HEK293 (cell line): ENCODE measurements around the gene DHX40.

Source experiments
- BCL11A ChIP-seq: fragments of 450-650 bp; formaldehyde crosslinking; IDR thresholded peaks from 2 replicates; pipeline ENCODE4 v1.5.1; 2016; ENCODE audit warnings: low read depth, missing biosample characterization, missing genetic modification characterization
- IKZF3 ChIP-seq: fragments of 450-650 bp; IDR thresholded peaks from 2 replicates; pipeline ENCODE4 v1.5.0; 2018; ENCODE audit warnings: missing biosample characterization, mild to moderate bottlenecking, missing genetic modification characterization, moderate library complexity
- KLF16 ChIP-seq: fragments of 450-650 bp; formaldehyde crosslinking; IDR thresholded peaks from 2 replicates; pipeline ENCODE4 v1.5.1; 2017; ENCODE audit warnings: missing biosample characterization, missing genetic modification characterization
- RBAK ChIP-seq: fragments of 450-650 bp; formaldehyde crosslinking; IDR thresholded peaks from 2 replicates; pipeline ENCODE4 v1.5.1; 2016; ENCODE audit warnings: missing biosample characterization, missing genetic modification characterization
- ZBTB10 ChIP-seq: fragments of 450-650 bp; formaldehyde crosslinking; IDR thresholded peaks from 2 replicates; pipeline ENCODE4 v1.5.1; 2016; ENCODE audit warnings: missing biosample characterization, missing genetic modification characterization
- ZBTB17 ChIP-seq: fragments of 450-650 bp; formaldehyde crosslinking; IDR thresholded peaks from 2 replicates; pipeline ENCODE4 v1.5.1; 2016; ENCODE audit warnings: missing biosample characterization, missing genetic modification characterization
- ZNF10 ChIP-seq: fragments of 450-650 bp; formaldehyde crosslinking; IDR thresholded peaks from 2 replicates; pipeline ENCODE4 v1.5.1; 2017; ENCODE audit warnings: missing biosample characterization, missing genetic modification characterization
- ZNF140 ChIP-seq: fragments of 450-650 bp; formaldehyde crosslinking; IDR thresholded peaks from 2 replicates; pipeline ENCODE4 v1.5.1; 2016; ENCODE audit warnings: missing biosample characterization, missing genetic modification characterization
- ZNF157 ChIP-seq: fragments of 450-650 bp; formaldehyde crosslinking; IDR thresholded peaks from 2 replicates; pipeline ENCODE4 v1.5.1; 2016; ENCODE audit warnings: missing biosample characterization, missing genetic modification characterization
- ZNF2 ChIP-seq: fragments of 450-650 bp; formaldehyde crosslinking; IDR thresholded peaks from 2 replicates; pipeline ENCODE4 v1.5.1; 2016; ENCODE audit warnings: missing biosample characterization, missing genetic modification characterization
- ZNF211 ChIP-seq: fragments of 450-650 bp; formaldehyde crosslinking; IDR thresholded peaks from 2 replicates; pipeline ENCODE4 v1.5.1; 2016; ENCODE audit warnings: low read depth, missing biosample characterization, missing genetic modification characterization
- ZNF23 ChIP-seq: fragments of 450-650 bp; formaldehyde crosslinking; IDR thresholded peaks from 2 replicates; pipeline ENCODE4 v1.5.1; 2016; ENCODE audit warnings: missing biosample characterization, missing genetic modification characterization, borderline replicate concordance
- ZNF274 ChIP-seq, 2 experiments: fragments of 200-500 bp in 1 of 2; fragments of 450-650 bp in 1 of 2; sonication (Bioruptor generic) in 1 of 2; formaldehyde crosslinking in 1 of 2; IDR thresholded peaks; 2 replicates each; pipeline versions ENCODE4 v1.5.1 to v1.6.1; 2014 to 2016; ENCODE audit warnings: borderline replicate concordance in 1 of 2, inconsistent platforms in 1 of 2, low read length in 1 of 2, missing biosample characterization in 1 of 2, missing genetic modification characterization in 1 of 2
- ZNF37A ChIP-seq: fragments of 450-650 bp; IDR thresholded peaks from 2 replicates; pipeline ENCODE4 v1.5.1; 2018; ENCODE audit warnings: missing biosample characterization, missing genetic modification characterization
- ZNF423 ChIP-seq: fragments of 450-650 bp; formaldehyde crosslinking; IDR thresholded peaks from 2 replicates; pipeline ENCODE4 v1.5.1; 2016; ENCODE audit warnings: missing biosample characterization, missing genetic modification characterization
- ZNF433 ChIP-seq: fragments of 450-650 bp; formaldehyde crosslinking; IDR thresholded peaks from 2 replicates; pipeline ENCODE4 v1.5.1; 2016; ENCODE audit warnings: missing biosample characterization, missing genetic modification characterization, low read depth
- ZNF473 ChIP-seq: fragments of 450-650 bp; formaldehyde crosslinking; IDR thresholded peaks from 2 replicates; pipeline ENCODE4 v1.5.1; 2017; ENCODE audit warnings: missing biosample characterization, missing genetic modification characterization
- ZNF501 ChIP-seq: fragments of 450-650 bp; formaldehyde crosslinking; IDR thresholded peaks from 2 replicates; pipeline ENCODE4 v1.5.1; 2016; ENCODE audit warnings: missing biosample characterization, missing genetic modification characterization
- ZNF518A ChIP-seq: fragments of 450-650 bp; formaldehyde crosslinking; conservative IDR thresholded peaks from 2 replicates; pipeline ENCODE4 v1.5.1; 2016; ENCODE audit warnings: low read depth, missing biosample characterization, missing genetic modification characterization
- ZNF521 ChIP-seq: fragments of 450-650 bp; formaldehyde crosslinking; IDR thresholded peaks from 2 replicates; pipeline ENCODE4 v1.5.1; 2017; ENCODE audit warnings: missing biosample characterization, mild to moderate bottlenecking, missing genetic modification characterization
- ZNF544 ChIP-seq: fragments of 450-650 bp; formaldehyde crosslinking; IDR thresholded peaks from 2 replicates; pipeline ENCODE4 v1.5.0; 2017; ENCODE audit warnings: missing biosample characterization, missing genetic modification characterization
- ZNF624 ChIP-seq: fragments of 450-650 bp; formaldehyde crosslinking; IDR thresholded peaks from 2 replicates; pipeline ENCODE4 v1.5.1; 2017; ENCODE audit warnings: missing biosample characterization, missing genetic modification characterization
- ZNF639 ChIP-seq: fragments of 450-650 bp; formaldehyde crosslinking; IDR thresholded peaks from 2 replicates; pipeline ENCODE4 v1.5.1; 2016; ENCODE audit warnings: missing biosample characterization, missing genetic modification characterization
- ZNF645 ChIP-seq: fragments of 450-650 bp; formaldehyde crosslinking; IDR thresholded peaks from 2 replicates; pipeline ENCODE4; 2016; ENCODE audit warnings: missing biosample characterization, missing genetic modification characterization
- ZNF654 ChIP-seq: fragments of 450-650 bp; formaldehyde crosslinking; IDR thresholded peaks from 2 replicates; pipeline ENCODE4 v1.5.1; 2016; ENCODE audit warnings: low read depth, missing biosample characterization, missing genetic modification characterization
- ZNF677 ChIP-seq: fragments of 450-650 bp; IDR thresholded peaks from 2 replicates; pipeline ENCODE4 v1.5.0; 2018; ENCODE audit warnings: missing biosample characterization, mild to moderate bottlenecking, missing genetic modification characterization, moderate library complexity
- ZNF785 ChIP-seq: fragments of 450-650 bp; formaldehyde crosslinking; IDR thresholded peaks from 2 replicates; pipeline ENCODE4 v1.5.1; 2016; ENCODE audit warnings: missing biosample characterization, missing genetic modification characterization
- ZNF837 ChIP-seq: fragments of 450-650 bp; formaldehyde crosslinking; IDR thresholded peaks from 2 replicates; pipeline ENCODE4 v1.5.1; 2016; ENCODE audit warnings: missing biosample characterization, missing genetic modification characterization
- ZNF843 ChIP-seq: fragments of 450-650 bp; formaldehyde crosslinking; IDR thresholded peaks from 2 replicates; pipeline ENCODE4 v1.5.1; 2016; ENCODE audit warnings: missing biosample characterization, missing genetic modification characterization
- ZSCAN23 ChIP-seq: fragments of 450-650 bp; formaldehyde crosslinking; IDR thresholded peaks from 2 replicates; pipeline ENCODE4 v1.5.1; 2016; ENCODE audit warnings: missing biosample characterization, missing genetic modification characterization

Gene DHX40

GRCh38 chr17:59565171-59565958 is at the start of gene DHX40 (continued):
- TF ChIP-seq ZNF211 (tag by site-specific recombination) (no peak; the same call in 1 of the 2 replicates), ZNF624 (tag by site-specific recombination) (no peak), ZNF645 (peak; percentile 75; the same call in 1 of the 2 replicates), ZNF157 (tag by site-specific recombination) (no peak), ZNF140 (tag by site-specific recombination) (no peak), ZNF37A (tag by site-specific recombination) (no peak), ZNF837 (tag by site-specific recombination) (no peak), ZNF544 (tag by site-specific recombination) (no peak), RBAK (tag by site-specific recombination) (peak; percentile 40; the same call in 1 of the 2 replicates), ZNF501 (tag by site-specific recombination) (peak; percentile 98), ZNF521 (tag by site-specific recombination) (no peak), ZNF423 (tag by site-specific recombination) (peak; percentile 41; the same call in 1 of the 2 replicates), KLF16 (tag by site-specific recombination) (peak; percentile 94), ZNF654 (no peak; the same call in 1 of the 2 replicates), BCL11A (tag by site-specific recombination) (no peak), ZNF677 (no peak), ZNF785 (tag by site-specific recombination) (peak; percentile 82), ZNF23 (tag by site-specific recombination) (no peak), ZSCAN23 (tag by site-specific recombination) (peak; percentile 70; the same call in 1 of the 2 replicates), ZNF843 (0 out of 2 replicates have a peak, but pooled peaks have one; percentile 66), ZBTB10 (tag by site-specific recombination) (peak; percentile 91), ZNF274 (IDR thresholded peaks at IDR 0.05; ENCODE audit: low read length) (no peak), ZNF274 (tag by site-specific recombination; IDR thresholded peaks at IDR 0.05; ENCODE audit: borderline replicate concordance) (no peak), ZBTB17 (tag by site-specific recombination) (peak; percentile 98), ZNF433 (tag by site-specific recombination) (no peak), ZNF473 (no peak), IKZF3 (peak; percentile 54; the same call in 1 of the 2 replicates), ZNF2 (tag by site-specific recombination) (peak; percentile 89), ZNF10 (tag by site-specific recombination) (peak; percentile 25; the same call in 1 of the 2 replicates), ZNF639 (tag by site-specific recombination) (peak; percentile 86; the same call in 1 of the 2 replicates), ZNF518A (tag by site-specific recombination) (peak; percentile 88)
